ENCODE data around the gene SLAMF9.

DNA sequence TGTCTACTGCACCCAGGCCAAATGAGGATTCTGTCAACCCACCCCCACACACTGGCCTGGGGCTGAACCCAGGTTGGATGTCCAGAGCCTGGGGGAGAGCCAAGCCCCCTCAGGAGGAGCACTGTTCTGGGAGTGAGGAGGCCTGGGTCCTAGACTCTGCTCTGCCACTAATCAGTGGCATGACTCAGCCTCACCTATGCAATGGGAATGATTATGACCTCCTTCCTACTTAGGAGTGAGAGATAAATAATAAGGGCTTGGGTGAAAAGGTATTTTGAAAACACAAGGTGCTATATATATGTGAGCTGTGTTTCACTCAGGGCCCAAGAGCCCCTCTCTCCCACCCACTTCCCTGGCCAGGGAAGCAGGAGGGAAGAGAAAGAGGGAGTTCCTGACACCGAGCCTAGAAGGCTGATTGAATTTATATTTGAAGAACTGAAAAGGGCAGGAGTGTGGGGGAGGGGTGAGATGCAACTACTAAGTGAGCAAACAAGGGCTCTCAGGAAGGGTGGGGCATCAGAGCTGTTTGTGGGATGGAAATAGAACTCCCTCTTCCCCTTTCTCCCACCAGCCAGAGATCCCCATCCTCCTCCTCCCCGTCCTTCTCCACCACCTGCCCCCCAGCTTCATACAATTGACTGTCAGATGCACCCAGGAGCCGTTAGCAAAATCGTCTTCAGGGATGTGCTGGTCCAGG lies 16.8 kb downstream of the SLAMF9 start:
- TF ChIP-seq, protein P1, sequence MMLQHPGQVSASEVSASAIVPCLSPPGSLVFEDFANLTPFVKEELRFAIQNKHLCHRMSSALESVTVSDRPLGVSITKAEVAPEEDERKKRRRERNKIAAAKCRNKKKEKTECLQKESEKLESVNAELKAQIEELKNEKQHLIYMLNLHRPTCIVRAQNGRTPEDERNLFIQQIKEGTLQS (CRISPR knock-in tag; conservative IDR thresholded peaks at IDR 0.05), result no peak
- TF ChIP-seq, protein P2, sequence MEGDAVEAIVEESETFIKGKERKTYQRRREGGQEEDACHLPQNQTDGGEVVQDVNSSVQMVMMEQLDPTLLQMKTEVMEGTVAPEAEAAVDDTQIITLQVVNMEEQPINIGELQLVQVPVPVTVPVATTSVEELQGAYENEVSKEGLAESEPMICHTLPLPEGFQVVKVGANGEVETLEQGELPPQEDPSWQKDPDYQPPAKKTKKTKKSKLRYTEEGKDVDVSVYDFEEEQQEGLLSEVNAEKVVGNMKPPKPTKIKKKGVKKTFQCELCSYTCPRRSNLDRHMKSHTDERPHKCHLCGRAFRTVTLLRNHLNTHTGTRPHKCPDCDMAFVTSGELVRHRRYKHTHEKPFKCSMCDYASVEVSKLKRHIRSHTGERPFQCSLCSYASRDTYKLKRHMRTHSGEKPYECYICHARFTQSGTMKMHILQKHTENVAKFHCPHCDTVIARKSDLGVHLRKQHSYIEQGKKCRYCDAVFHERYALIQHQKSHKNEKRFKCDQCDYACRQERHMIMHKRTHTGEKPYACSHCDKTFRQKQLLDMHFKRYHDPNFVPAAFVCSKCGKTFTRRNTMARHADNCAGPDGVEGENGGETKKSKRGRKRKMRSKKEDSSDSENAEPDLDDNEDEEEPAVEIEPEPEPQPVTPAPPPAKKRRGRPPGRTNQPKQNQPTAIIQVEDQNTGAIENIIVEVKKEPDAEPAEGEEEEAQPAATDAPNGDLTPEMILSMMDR (IDR thresholded peaks at IDR 0.05), result no peak
- TF ChIP-seq, protein P3, sequence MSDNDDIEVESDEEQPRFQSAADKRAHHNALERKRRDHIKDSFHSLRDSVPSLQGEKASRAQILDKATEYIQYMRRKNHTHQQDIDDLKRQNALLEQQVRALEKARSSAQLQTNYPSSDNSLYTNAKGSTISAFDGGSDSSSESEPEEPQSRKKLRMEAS (CRISPR knock-in tag; IDR thresholded peaks at IDR 0.05), result no peak
- no peak for TF ChIP-seq NR1H2 (CRISPR knock-in tag; IDR thresholded peaks at IDR 0.05)
